DMS53 (cell line): ENCODE measurements around the gene PDILT.
"Not testable (repeated sequence)": the region's sequence is repeated elsewhere in the genome, so short reads cannot be mapped to it uniquely, and the experiment has no call there.

Source experiments
- DNase-seq: peaks from one replicate; lab custom pipeline; 2025; lab: John Stamatoyannopoulos, UW

PDILT gene

DNA sequence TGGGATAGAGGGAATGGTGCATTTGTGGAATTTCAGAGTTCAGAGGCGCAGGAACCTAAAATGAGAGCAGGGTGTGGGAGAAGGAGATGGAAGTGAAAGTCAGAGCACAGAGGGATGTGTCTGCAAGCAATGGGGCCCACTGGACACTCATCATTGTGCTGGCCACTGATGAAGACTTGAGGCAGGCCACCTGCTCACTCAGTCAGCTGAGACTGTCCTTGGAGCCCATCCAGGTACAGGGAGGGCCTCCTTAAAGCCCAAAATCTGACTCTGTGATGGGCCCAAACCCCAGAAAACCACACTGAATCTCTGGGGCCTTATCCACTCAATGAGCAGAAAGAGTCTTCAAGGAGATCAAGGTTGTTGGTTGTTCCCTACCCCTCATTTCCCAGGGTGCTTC, 82.9 kb downstream of the PDILT start:
- DNase-seq = no peak

- DNase-seq = not testable (repeated sequence)
Measured at GRCh38 chr16:20321051-20321450, 83.5 kb downstream of the PDILT start.

- DNase-seq = no peak
Measured at GRCh38 chr16:20320592-20320991, 83.9 kb downstream of the PDILT start.

GRCh38 chr16:20320178-20320577, 84.4 kb downstream of the PDILT start:
- no peak for DNase-seq

- no peak for DNase-seq
Measured at GRCh38 chr16:20319406-20319805, 85.1 kb downstream of the PDILT start.

DNA sequence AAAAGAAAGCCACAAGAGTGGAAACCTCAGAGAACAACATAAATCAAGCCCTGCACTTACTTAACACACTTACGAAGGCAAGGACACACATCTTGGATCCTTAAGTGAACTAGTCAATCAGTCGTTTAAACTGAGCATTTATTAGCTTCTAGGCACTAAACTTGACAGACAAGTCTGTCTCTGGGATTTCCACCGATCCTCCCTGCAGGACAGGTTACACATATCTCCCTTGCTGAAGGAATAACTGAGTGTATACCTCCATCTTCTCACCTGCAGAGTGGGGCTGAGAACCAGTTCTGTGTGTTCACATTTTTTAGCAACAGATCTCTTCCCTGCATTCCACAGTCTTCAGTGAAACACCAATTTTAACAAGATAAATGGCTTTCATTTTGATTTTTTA, 86.1 kb downstream of the PDILT start:
- no peak for DNase-seq

GRCh38 chr16:20318006-20318405, 86.5 kb downstream of the PDILT start:
- no peak for DNase-seq

GRCh38 chr16:20317117-20317516, 87.4 kb downstream of the PDILT start:
- DNase-seq = no peak

DNA sequence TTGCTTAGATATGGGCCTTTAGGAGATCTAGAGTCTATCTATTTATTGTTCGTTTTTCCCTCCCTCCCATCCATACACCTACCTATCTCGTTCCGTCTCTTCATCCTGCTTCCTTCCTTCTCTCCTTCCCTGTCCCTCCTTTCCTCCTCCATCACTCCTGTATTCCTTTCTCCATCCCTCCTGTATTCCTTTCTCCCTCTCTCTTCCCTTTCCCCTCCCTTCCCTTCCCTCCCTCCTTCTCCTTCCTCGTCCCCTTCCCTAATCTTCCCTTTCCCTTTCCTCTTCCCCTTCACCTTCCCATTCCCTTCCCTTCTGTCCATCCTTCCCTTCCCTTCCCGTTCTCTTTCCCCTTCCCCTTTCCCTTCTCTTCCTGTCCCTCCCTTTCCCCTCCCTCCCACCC, 87.8 kb downstream of the PDILT start:
- no peak for DNase-seq

- no peak for DNase-seq
Measured at GRCh38 chr16:20315764-20316163, 88.8 kb downstream of the PDILT start.

DNA sequence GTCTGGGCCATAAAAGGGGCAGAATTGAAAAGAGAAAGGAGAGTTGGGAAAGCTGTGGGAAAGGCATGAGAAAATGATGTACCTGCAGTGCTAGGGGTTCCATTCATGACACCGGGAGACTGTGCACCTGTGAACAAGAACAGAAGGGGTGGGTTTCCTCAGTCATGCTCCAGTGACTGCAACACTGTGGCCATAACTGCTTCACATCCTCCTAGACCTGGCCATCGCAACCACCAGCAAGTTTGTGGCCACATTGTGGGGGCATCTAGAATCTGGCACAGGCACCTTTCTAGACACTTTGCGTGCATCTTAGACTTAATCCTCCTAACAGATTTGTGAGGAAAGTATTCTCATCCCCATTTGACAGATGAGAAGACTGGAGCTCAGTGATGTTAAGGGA, 90.0 kb downstream of the PDILT start:
- DNase-seq = no peak

DNA sequence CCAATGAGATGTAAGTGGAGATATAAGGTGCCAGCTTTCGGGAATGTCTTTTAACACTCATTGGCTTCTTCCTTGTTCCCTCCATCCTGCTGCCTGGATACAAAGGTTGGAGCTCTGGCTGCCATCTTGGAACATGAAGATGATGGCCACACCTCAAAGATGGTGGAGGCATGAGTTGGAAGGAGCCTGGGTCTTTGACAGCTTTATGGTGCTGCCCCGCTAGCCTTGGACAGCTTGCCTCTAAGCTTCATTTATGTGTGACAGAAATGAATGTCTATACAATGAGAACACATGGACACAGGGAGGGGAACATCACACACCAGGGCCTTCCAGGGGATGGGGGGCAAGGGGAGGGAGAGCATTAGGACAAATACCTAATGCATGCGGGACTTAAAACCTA, 90.8 kb downstream of the PDILT start:
- DNase-seq = no peak

- DNase-seq = not testable (repeated sequence)
Measured at GRCh38 chr16:20312536-20313095, 91.9 kb downstream of the PDILT start.

DNA sequence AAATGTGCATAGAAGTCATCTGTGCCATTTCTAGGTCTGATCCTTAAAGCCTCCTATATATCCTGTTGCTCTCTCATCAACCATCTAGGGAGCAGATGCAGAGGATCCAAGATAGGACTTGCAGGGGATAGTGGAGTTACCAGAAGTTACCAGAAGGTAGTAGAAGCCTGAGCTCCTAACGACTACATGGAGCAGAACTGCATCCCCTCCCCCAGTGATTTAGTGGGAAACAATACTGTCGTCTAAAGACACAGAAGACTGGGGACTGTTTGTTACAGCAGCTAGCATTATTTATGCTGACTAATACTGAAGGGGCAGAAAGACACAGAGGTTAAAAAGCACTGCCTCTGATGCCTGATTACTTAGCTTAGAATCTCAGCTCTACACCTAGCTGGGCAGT, 93.0 kb downstream of the PDILT start:
- no peak for DNase-seq

GRCh38 chr16:20310421-20311395, 93.8 kb downstream of the PDILT start:
- no peak for DNase-seq

DNA sequence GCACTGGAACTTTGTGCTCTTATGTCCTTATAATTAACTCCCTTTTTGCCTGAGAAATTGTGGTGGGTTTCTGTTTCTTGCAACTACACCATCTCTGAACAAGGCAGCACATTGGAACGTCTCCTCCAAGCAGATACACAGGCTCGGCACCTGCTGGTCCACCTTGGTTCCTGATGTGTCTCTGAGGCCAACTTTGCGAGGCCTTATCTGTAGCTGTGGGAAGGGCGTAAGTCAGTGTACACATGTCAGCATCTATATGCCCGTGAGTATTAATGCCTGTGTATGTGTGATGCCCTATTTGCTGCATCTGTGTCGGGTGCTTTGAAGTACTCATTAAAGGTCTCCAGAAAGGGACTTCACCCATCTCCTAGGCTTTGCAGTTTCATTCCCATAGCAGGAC, 94.8 kb downstream of the PDILT start:
- no peak for DNase-seq
